Heart left ventricle (tissue), 13 donors: ENCODE data around the gene CCDC148.

Source experiments
- CTCF ChIP-seq, 12 donors: fragments of 200-600 bp; sonication (generic) in 4 of 12; IDR thresholded peaks; one replicate each; pipeline versions ENCODE4 v1.5.0 to v1.8.0; 2018 to 2022; ENCODE audit warnings: antibody characterized with exemption in 12 of 12, mild to moderate bottlenecking in 5 of 12
- POLR2A ChIP-seq, 2 donors: fragments of 450-650 bp; IDR thresholded peaks; one replicate each; pipeline ENCODE4 v1.6.1; 2017; ENCODE audit warnings: antibody characterized with exemption in 2 of 2, mild to moderate bottlenecking in 2 of 2, moderate library complexity in 2 of 2
- donor health status: ischemic (EF 13 %, LVEDD 7.1; RV severe dilation, severe dysfunction).
- donor health status: DM: no; HTN: yes; CAD: no.
- donor health status: DM: no; HTN: no; CAD: no.
- donor health status: ischemic (EF 25% LVEDD 6.9; RV normal size, moderate dysfunction).
- donor health status: ischemic (EF 25% LVEDD 5.7; RV mildly dilated, moderate dysfunction).
- donor health status: ischemic (EF 35%, LVEDD 5.7; RV mildly dilated, moderate dysfunction).
- donor health status: nonischemic (EF 11% LVEDD 7.7; RV severe dilation, severe dysfunction).
- donor health status: DM: yes; HTN: yes; CAD: no.
- donor health status: PGD.
- donor health status: ischemic (EF 29% LVEDD 5.4; RV normal size, mild dysfunction).
- donor health status: nonischemic (EF 23%, LVEDD 6.1; RV moderate dilation, normal function).

GRCh38 chr2:158346032-158346431, 110.5 kb downstream of the CCDC148 start:
- TF ChIP-seq CTCF (IDR thresholded peaks at IDR 0.05), result no peak
- TF ChIP-seq POLR2A (IDR thresholded peaks at IDR 0.05), result no peak
